HG02588 (cell line): ENCODE measurements around the gene GATAD2A.
"Not testable (repeated sequence)": the region's sequence is repeated elsewhere in the genome, so short reads cannot be mapped to it uniquely, and the experiment has no call there.

Experiments used
- ATAC-seq: cut with Tn5 transposase; IDR thresholded peaks from one replicate; pipeline ENCODE4 v1.9.1; 2021; ENCODE audit warnings: mild to moderate bottlenecking, moderate library complexity; ENCODE audit not compliant: unreplicated experiment

Gene GATAD2A

DNA sequence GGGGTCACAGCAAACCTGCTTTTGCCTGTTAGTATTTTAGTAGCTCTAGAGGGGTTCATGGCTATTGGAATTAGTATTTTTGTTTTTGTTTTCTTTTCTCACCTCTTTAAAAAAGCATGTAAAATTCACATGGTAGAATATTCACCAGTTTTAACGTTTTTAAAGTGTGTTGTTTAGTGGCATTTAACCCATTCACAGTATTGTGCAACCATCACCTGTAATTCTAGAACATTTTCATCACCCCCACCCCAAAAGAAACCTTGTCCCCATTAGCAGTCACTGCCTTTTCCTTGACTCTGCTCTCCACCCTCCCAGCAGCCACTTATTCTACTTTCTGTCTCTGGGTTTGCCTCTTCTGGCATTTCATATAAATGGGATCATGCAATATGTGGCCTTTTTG is 39.8 kb downstream of the GATAD2A start:
- no peak for ATAC-seq

DNA sequence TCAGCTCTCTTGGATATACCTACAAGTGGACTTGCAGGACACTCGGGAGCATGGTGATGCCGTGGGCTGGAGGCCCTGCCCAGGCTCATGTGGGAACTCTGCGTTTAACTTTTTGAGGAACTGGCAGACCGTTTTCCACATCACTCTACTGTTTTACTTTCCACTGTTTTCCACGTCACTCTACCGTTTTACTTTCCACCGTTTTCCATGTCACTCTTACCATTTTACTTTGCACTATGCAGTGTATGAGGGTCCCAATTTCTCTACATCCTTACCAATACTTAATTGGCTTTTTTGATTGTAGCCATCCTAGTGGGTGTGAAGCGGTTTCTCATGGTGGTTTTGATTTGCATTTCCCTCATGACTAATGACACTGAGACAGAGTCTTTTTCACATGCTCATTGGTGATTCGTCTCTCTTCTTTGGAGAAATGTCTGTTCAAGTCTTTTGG is 40.5 kb downstream of the GATAD2A start:
- ATAC-seq = no peak

DNA sequence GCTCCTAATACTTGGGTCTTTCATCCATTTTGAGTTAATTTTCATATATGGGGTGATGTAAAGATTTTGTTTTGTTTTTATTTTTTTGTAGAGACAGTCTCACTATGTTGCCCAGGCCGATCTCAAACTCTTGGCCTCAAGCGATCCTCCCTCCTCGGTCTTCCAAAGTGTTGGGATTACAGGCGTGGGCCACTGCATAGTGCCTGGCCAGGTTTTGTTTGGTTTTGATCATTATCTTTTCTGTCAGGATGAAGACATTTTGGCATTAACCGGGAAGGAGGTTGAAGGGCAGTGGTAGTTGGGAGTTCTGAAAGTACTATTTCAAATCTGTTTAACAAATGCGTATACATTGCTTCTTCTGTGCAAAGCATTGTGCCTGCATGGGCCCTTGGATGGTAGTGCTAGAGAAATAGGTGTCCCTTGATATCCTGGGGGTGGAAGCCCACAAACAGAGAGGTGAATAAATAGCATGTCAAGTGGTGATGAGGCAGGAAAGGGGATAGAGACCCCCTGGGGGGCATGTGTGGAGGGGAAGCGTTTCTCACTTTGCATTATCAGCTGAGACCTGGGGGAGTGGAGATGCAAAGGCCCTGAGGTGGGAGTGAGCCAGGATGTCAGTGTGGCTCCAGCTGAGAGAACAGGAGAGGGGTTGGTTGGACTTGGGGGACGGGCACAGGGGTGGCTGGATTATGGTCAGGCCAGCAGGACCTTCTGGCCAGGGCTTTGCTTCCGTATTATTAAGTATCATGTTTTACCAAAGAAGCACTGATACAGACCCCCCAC is 41.4 kb downstream of the GATAD2A start:
- no peak for ATAC-seq

DNA sequence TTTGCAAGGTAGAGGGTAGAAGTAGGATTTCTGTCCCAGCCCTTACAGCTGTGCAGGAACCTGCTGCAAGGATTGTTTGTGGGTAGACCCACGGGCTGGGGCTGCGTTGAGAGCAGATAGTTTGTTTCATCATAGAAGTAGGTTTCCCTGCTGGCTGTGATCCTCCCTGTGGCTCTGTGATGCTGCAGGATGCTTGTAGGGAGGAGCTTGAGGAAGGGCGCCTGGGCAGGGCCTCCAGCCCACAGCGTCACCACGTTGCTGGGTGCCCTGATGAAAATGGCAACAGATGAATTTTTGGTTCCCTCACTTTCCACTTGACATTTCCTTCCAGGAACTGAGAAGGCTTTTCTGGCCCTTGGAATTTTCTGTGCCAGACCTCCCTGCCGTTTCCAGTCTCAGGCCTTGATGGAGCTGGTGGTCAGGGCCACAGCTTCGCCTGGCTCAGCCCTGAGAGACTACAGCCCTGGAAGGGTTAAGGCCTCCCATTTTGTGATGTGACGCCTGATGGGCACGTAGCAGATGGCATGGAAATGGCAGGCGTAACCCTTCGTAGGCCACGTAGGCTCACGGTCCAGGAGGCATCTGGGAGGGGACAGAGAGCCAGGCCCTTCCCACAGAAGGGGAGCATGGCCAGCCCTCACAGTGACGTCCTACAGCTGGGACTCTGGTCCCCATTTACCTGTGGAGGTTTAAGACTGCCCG is 42.2 kb downstream of the GATAD2A start:
- ATAC-seq = no peak

DNA sequence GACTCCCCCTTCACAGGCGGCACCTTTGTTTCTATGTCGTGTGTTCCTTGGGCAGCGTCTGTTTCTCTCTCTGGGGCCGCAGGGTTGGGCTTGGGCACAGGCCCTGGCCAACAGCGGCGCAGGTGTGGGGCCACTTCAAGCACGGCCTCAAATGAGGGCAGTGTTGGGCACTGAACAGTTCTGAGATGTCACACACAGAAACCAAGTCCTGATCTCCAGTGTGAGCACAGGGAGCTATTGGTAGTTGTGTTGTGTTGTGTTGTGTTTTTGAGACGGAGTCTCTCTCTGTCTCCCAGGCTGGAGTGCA is 42.7 kb downstream of the GATAD2A start:
- ATAC-seq = no peak

DNA sequence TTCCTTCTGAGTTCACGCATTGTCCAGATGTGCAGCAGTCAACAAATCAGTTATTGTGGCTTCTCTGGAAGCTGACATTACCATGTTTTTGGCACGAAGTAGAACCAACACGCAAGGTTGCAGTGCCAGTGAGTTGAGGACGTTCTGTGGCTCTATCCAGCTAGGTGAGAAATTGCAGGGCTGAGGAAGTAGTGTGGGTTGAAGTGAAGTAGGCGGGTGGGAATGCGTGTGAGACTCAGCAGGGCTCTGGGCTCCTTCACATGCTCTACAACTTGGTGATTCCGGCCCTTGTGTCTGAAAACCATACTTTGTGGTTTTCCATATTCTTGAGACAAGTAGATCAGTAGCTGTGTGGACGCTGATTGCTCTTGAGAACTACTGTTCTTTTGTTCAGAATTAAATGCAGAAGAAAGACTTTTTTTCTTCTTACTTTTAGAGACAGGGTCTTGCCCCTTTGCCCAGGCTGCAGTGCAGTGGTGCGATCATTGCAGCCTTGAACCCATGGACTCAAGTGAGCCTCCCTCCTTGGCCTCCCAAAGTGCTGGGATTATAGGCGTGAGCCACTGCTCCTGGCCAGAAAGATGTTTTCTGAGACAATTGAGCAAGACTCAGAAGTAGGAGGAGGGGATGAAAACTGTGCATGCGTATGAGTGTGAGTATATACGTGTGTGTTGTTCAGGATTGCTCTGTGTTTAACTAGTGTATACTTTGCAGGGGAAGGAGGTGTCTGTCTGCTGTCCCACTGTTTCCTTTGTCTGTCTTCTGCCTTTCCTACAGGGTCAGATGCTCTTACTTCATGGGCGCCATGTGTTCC is 46.2 kb downstream of the GATAD2A start:
- no peak for ATAC-seq

DNA sequence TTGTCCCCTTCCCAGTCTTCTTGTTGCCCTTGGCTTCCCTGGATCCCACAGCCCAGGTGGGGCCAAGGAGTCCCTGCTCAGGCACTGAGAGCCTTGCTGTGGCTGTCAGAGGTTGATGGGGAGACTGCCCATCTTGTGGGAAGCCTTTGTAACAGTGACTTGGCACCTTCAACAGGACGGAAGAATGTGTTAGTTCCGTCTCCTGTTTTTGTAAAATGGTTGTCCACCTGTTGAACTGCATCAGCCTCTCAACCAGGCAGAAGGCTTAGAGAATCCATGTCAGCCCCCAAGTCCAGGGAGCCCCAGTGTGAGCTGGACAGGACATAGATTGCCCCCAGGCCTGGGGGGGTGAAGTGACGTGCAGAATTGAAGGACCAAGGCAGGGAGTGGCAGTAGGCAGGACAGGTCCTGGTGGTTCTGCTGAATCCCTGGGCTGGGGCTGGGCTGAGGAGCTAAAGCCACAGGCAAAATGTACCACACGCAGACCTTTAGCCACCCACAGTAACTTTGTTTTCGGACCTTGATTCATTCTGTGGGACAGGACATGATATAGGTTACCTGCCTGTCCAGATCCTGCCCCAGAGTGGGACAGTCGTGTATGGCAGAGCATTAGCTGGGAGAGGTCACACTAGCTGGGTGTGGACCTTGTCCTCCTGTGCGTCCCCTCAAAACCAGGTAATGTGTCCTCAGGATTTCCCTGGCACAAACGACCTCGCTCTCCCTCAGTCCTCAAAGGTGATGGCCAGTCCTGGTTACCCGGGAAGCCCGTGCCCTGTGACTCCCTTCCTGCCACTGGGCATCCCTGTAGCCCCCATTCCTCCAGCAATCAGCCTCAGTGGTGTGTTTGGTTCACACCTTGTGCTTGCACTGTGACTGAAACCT is 47.0 kb downstream of the GATAD2A start:
- no peak for ATAC-seq

DNA sequence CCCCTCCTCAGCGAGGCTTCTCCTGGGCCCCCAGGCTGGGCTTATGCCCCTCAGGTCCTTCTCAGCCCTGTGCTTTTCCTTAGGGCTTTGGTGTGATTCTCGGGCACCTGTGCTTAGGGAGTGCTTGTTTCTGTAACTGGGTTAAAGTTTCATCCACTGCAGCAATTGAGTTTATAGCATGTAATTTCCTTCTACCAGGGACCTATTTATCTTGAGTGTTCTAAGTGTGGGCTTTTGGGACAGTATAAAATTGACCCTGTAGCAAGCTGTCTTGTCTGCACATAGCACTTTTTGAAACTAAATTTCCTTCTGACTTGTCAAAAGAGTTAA is 47.6 kb downstream of the GATAD2A start:
- no peak for ATAC-seq

DNA sequence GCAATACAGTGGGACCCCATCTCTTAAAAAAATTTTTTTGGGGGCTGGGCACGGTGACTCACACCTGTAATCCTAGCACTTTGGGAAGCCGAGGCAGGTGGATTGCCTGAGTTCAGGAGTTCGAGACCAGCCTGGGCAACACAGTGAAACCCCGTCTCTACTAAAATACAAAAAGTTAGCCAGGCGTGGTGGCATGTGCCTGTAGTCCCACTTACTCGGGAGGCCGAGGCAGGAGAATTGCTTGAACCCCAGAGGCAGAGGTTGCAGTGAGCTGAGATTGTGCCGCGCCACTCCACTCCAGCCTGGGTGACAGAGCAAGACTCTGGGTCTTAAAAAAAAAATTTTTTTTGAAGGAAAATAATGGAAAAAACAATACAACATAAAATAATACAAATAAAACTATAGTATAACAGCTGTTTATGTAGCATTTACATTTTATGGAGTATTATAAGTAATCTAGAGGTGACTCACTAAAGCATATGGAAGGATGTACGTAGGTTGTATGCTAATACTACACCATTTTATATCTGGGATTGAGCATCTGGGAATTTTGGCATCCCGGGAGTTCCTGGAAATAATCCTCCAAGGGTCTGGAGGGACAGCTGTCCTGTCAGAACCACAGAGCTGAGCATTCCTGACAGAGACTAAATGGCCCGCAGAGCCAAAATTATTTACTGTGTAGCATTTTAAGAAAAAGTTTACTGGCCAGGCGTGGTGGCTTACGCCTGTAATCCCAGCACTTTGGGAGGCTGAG is 49.9 kb downstream of the GATAD2A start:
- ATAC-seq = not testable (repeated sequence)

DNA sequence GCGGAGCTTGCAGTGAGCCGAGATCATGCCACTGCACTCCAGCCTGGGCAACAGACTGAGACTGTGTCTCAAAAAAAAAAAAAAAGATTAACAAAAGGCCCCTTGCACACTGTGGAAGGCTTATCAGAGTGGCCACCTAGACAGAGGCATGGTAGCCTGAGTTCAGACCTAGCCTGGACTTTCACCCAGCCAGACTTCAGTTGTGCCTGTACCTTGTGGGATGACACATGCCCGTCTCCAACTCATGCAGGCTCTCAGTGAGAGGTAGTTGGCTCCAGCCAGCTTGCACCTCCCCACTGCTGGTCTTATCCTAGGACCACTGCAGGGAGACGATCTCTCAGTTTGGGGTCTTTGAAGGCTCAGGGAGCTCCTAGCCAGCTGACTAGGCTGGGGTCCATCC is 52.2 kb downstream of the GATAD2A start:
- ATAC-seq = no peak

DNA sequence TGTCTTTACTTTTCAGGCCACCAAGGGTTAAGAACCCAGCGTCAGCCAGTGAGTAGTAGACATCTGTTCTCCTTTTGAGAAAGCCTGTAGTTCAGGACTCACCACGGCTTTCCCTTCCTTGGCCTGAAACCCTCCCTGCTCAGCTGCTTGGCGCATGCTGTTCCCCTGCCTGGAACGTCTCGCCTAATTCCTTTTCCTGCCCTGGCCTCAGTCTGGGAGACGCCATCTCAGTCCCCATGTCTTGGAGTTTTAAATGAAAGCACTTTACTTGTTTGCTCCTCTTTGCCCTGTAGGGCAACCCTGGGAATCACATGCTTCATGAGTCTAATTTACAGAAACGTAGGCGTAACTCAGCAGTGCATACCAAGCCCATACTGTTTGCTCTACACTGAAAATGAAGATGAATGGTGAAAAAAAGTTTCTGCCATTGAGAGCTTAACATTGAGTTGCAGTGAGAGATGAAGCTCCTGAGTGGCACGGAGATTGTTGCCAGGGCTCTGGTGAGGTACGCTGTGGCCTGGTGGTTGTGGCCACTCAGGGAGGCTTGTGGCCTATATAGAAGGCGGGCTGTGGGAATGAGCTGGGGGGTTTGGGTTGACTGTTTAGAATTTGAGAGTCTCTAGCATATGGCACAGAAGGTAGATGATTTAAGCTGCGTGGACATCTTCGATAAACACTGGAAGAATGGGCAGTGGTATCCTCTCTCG is 52.8 kb downstream of the GATAD2A start:
- no peak for ATAC-seq

DNA sequence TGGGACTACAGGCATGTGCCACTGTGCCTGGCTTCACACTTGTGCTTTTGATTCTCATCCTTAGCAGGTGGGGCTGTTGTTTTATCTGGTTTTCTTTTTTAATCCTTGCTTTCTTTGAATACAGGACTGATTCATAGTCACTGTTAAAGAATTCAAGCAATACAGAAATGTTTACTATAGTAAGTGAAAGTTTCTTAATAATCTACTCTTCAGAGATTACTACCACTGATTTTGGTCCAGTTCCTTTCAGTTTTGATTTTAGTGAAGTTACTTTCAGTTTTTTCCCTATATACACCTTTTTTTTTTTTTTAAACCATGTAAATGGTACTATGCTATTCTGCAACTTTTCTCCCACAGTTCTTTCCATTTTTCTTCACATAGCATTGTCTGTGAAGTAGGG is 53.6 kb downstream of the GATAD2A start:
- no peak for ATAC-seq

DNA sequence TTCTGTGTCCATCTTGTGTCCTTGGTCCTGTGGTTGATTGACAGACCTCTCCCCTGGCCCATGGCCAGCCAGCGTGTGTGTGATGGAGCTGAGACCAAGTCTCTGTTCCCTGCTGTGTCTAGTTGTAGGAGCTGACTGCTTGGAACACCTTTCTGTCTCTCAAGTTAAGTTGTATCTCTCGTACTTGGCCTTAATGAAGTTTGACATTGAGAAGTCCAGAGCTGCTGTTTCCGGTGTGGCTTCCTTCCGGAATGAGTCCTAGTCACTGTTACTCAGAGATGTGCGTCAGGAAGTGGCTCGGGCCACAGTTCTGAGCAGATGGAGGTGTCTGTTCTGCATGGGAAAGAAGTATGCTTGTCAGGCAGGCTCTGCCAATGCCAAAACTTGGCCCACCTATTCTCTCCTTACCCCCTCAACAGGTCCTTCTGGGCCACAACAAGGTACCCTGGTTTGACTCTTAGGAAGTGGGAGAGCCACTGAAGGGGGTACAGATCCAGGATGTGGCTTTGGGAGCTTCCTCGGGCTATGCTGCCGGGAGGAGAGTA is 54.3 kb downstream of the GATAD2A start:
- ATAC-seq = no peak

DNA sequence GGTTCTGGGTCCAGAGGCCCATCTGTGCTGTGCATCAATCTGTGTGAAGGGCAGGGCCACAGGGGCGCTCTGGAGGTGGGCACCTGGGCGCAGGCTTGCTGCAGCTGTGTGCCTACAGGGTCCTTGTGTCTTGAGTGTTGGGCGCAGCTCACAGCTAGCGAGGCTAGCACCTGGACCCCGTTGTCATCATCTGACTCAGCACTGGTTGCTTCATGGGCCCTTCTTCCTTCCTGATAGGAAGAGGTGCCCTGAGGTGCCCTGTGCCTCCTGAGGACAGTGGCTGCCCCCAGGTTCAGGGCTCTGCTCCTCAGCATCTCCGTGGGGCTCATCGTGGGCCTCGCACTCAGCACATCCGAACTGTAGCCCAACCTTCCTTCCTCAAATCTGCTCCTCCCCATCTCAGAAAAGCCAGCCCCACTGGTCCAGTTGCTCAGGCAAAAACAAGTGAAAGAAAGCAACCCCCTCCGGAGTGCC is 54.8 kb downstream of the GATAD2A start:
- no peak for ATAC-seq

DNA sequence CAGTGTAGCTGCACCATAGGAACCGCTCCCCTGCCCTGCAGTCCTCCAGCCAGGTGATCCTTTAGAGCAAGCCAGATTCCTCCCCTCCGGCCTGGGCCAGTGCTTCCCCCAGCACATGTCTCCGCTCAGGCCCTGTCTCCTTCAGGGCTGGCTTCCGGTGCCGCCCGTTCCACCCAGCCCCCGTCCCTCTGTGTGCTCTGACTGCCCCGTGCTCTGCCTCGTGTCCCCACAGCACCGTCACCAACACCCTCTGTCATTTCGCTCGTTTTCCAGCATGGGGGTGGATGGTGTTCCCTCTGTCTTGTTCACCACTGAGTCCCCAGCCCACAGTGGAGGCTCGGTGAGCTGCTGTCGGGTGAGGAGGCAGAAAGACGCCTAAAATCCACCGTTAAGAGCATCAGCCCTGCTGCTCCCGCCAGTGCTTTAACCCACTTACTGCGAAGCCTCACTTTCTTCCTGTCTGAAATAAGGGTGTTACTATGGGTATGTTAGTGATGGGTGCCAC is 55.3 kb downstream of the GATAD2A start:
- ATAC-seq = no peak

DNA sequence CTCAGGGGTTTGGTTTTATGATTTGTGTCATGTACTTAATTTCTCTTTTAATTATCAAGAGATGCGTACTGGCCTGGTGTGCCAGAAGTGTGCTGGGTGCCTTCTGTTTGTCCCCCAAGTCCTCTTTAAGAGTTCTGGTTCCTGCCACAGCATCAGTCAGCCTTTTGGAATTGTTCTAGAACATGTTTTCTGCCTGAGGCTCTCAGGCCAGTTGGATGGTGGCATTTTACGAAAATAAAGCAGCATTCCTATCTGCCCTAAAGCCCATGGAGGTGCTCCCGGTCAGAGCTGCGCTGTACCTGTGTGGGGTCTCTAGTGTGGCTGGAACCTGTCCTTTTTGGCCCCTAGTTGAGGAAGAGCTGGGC is 55.8 kb downstream of the GATAD2A start:
- ATAC-seq = no peak

DNA sequence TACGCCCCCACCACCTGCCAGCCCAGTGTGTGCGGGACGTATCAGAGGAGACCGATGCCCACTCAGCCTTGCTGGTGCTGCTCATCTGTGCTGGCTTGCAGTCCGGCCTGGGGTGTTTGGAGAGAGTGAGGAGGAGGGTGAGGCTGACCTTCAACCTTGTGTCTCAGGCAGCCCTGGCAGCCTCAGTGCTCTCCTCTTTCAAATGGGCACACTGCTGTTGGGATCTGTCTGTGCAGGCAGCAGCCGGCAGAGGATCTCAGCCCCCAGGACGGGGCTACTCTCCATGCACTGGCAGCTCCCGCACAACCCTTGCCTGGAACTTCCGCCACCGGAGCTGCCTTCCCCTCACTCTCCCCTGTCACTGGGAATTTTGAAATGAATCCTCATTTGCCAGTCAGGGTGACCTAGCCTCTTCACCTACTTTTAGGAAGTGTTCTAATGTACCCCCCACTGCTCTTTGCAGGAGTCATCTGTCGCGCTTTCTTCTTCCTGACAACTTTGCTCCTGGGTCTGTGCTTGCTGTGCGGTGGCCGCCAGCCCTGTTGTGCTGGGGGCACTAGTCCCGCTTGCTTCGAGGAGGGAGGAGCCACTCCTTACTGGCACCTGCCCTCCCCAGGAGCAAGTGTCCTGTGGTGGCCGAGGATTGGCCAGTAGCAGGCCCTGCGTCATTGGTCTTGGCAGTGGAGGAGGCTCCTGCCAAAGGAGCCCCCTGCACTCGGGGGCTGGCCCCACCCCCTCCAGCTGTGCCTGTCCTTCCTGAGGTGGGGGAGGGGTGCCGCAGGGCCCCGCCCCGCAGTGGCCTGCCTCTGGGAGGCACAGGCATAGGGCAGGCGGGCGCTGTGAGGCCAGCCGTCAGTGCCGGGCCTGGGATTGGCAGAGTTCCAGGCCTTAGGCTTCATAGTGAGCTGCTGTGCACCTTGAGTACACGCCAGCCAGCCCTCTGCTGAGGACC is 56.5 kb downstream of the GATAD2A start:
- no peak for ATAC-seq
